Stimulated activated CD4-positive, alpha-beta T cell treated with anti-CD3 and anti-CD28 coated beads, Interleukin-15, amount 100 ng/mL, for 24 hours (primary cell): ENCODE data around the gene BTN3A1.
"Not testable (repeated sequence)": the region's sequence is repeated elsewhere in the genome, so short reads cannot be mapped to it uniquely, and the experiment has no call there.

ENCODE experiments used
- DNase-seq: peaks from one replicate; pipeline ENCODE4 v3.0.0-alpha.2; 2020

Gene BTN3A1

GRCh38 chr6:26447257-26447656 lies 45.2 kb downstream of the BTN3A1 start:
- DNase-seq = no peak

GRCh38 chr6:26450240-26450639 lies 48.2 kb downstream of the BTN3A1 start:
- no peak for DNase-seq

- DNase-seq = no peak
These were observed 50.7 kb downstream of the BTN3A1 start for GRCh38 chr6:26452631-26453235.

- no peak for DNase-seq
These were observed 52.6 kb downstream of the BTN3A1 start for GRCh38 chr6:26454631-26455030.

- DNase-seq = no peak
These were observed 53.4 kb downstream of the BTN3A1 start for GRCh38 chr6:26455357-26455970.

GRCh38 chr6:26457264-26457805 lies 55.3 kb downstream of the BTN3A1 start:
- DNase-seq = no peak

GRCh38 chr6:26457806-26458688 lies 56.0 kb downstream of the BTN3A1 start, which contains the start of gene BTN2A1:
Gene BTN2A1, plus strand, starts transcription at chr6:26457955. Its CDS starts 682 bp downstream, at chr6:26458637.
- peak; percentile 76 for DNase-seq

GRCh38 chr6:26459023-26459810 lies 57.1 kb downstream of the BTN3A1 start:
- no peak for DNase-seq

GRCh38 chr6:26461353-26461752 lies 59.3 kb downstream of the BTN3A1 start:
- not testable (repeated sequence) for DNase-seq

- DNase-seq = no peak
These were observed 61.9 kb downstream of the BTN3A1 start for GRCh38 chr6:26464014-26464413.

GRCh38 chr6:26464416-26465131 lies 62.5 kb downstream of the BTN3A1 start:
- DNase-seq = no peak
